WERI-Rb-1 (cell line): ENCODE measurements around the gene IER3.
"Not testable (repeated sequence)": the region's sequence is repeated elsewhere in the genome, so short reads cannot be mapped to it uniquely, and the experiment has no call there.

Experiments
- DNase-seq: peaks from one replicate; pipeline ENCODE4 v3.0.0-alpha.2; 2020
- H3K27ac ChIP-seq: fragments of 250-450 bp; sonication (Bioruptor Pico); 2 replicates; pipeline ENCODE4 v1.5.1; 2020; ENCODE audit warnings: mild to moderate bottlenecking, moderate library complexity
- H3K27me3 ChIP-seq: fragments of 250-450 bp; sonication (Bioruptor Pico); 2 replicates; pipeline ENCODE4 v1.5.1; 2021; ENCODE audit warnings: mild to moderate bottlenecking, low read depth, moderate library complexity; ENCODE audit not compliant: insufficient read depth, severe bottlenecking
- H3K36me3 ChIP-seq: fragments of 250-450 bp; sonication (Bioruptor Pico); 2 replicates; pipeline ENCODE4 v1.5.1; 2020; ENCODE audit warnings: mild to moderate bottlenecking, moderate library complexity
- H3K4me3 ChIP-seq: 2 replicates; pipeline ENCODE4 v1.5.1; 2011; ENCODE audit warnings: low read depth, mild to moderate bottlenecking, control low read depth, low read length
- H3K9me3 ChIP-seq: fragments of 250-450 bp; sonication (Bioruptor Pico); 2 replicates; pipeline ENCODE4 v1.5.1; 2021; ENCODE audit warnings: mild to moderate bottlenecking, moderate library complexity; ENCODE audit not compliant: severe bottlenecking
- CTCF ChIP-seq: IDR thresholded peaks from 2 replicates; pipeline ENCODE4 v1.5.1; 2011; ENCODE audit warnings: low read depth, mild to moderate bottlenecking, control low read depth, inconsistent platforms, low read length

Gene IER3

DNA sequence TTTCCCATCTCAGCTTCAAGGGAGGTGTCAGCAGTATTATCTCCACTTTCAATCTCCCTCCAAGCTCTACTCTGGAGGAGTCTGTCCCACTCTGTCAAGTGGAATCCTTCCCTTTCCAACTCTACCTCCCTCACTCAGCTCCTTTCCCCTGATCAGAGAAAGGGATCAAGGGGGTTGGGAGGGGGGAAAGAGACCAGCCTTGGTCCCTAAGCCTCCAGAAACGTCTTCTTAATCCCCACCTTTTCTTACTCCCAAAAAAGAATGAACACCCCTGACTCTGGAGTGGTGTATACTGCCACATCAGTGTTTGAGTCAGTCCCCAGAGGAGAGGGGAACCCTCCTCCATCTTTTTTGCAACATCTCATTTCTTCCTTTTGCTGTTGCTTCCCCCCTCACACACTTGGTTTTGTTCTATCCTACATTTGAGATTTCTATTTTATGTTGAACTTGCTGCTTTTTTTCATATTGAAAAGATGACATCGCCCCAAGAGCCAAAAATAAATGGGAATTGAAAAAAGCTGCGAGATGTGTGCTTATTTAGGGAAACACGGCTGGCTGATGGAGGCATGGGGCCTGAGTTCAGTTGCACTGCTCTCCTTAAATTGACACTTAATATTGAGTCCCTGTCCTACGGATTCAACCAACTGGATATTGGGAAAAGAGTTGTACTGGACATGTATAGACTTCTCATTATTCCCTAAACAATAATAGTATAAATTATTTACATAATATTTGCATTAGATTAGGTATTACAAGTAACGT lies 19.3 kb downstream of the IER3 start:
- H3K27ac ChIP-seq: no peak overlapping the region

GRCh38 chr6:30723843-30724741 lies 20.3 kb downstream of the IER3 start:
- DNase-seq, H3K4me3 ChIP-seq, H3K27me3 ChIP-seq, H3K9me3 ChIP-seq, H3K27ac ChIP-seq: not testable (repeated sequence)
- peaks cover 84% of the 10 kb centered on the region for H3K36me3 ChIP-seq
- 0 out of 2 replicates have a peak, but pooled peaks have one; percentile 11 for TF ChIP-seq CTCF

More for the DNA sequence above, 19.3 kb downstream of the IER3 start:
- H3K36me3 ChIP-seq: peaks cover 94% of the 10 kb centered on the region
- no peak for DNase-seq
- H3K9me3 ChIP-seq: no peaks in the 10 kb centered on the region
- no peak overlapping the region for H3K4me3 ChIP-seq
- no peaks in the 10 kb centered on the region for H3K27me3 ChIP-seq
- no peak for TF ChIP-seq CTCF

DNA sequence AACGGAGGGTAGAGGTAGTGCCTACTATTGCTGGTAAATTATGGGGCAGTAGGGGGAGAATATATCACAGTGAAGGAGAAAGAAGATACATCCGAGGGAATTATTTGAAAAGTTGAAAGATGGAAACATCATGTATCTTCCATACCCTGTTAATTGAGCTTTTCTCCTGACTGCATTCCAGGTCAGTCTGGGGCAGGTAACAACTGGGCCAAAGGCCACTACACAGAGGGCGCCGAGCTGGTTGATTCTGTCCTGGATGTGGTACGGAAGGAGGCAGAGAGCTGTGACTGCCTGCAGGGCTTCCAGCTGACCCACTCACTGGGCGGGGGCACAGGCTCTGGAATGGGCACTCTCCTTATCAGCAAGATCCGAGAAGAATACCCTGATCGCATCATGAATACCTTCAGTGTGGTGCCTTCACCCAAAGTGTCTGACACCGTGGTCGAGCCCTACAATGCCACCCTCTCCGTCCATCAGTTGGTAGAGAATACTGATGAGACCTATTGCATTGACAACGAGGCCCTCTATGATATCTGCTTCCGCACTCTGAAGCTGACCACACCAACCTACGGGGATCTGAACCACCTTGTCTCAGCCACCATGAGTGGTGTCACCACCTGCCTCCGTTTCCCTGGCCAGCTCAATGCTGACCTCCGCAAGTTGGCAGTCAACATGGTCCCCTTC lies 21.0 kb downstream of the IER3 start:
- Histone ChIP-seq H3K36me3 (peaks cover 77% of the 10 kb centered on the region), H3K27ac (peak overlapping the region; percentile 10; the same call in 1 of the 2 replicates)
- H3K27me3 ChIP-seq, H3K4me3 ChIP-seq, DNase-seq, H3K9me3 ChIP-seq: not testable (repeated sequence)

GRCh38 chr6:30722280-30723112 lies 21.9 kb downstream of the IER3 start:
- H3K27ac ChIP-seq: peak overlapping the region; percentile 98
- H3K4me3 ChIP-seq: peak overlapping the region; percentile 100

DNA sequence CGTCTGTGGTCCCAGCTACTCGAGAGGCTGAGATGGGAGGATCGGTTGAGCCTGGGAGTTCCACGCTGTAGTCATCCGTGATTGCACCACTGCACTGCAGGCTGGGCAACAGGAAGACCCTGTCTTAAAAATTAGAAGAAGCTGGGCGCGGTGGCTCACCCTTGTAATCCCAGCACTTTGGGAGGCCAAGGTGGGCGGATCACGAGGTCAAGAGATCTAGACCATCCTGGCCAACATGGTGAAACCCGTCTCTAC lies 22.4 kb downstream of the IER3 start:
- H3K36me3 ChIP-seq: peaks cover 63% of the 10 kb centered on the region
- not testable (repeated sequence) for DNase-seq, H3K9me3 ChIP-seq, H3K27me3 ChIP-seq
- peak overlapping the region; percentile 98 for H3K27ac ChIP-seq
- peak overlapping the region; percentile 100 for H3K4me3 ChIP-seq

More at GRCh38 chr6:30722280-30723112, 21.9 kb downstream of the IER3 start:
- peak; percentile 90 for DNase-seq
- H3K27me3 ChIP-seq: no peaks in the 10 kb centered on the region
- H3K9me3 ChIP-seq: peaks cover 2% of the 10 kb centered on the region
- peak; percentile 96 for TF ChIP-seq CTCF
- H3K36me3 ChIP-seq: peaks cover 69% of the 10 kb centered on the region
